Activated B cell treated with CpG ODN at 0.5 μM for 24 hours (primary cell): ENCODE results near the gene CASP10. TPM values are rescaled to one million over a fixed set of nuclear protein-coding genes. Genes with fewer than 3 reads are reported as not detected.

Experiments
- ATAC-seq: fragments of 200-7000 bp; cut with Tn5 transposase; one replicate; pipeline ENCODE4 v1.10.0; 2021; ENCODE audit warnings: low read depth, mild to moderate bottlenecking, moderate library complexity
- CTCF ChIA-PET: fragments of 350-600 bp; sonication (Branson Sonifier 250); formaldehyde crosslinking; loops from one replicate; lab custom pipeline; 2021; ENCODE audit warnings: antibody characterized with exemption; lab: Charles Lee
- POLR2A ChIA-PET: fragments of 350-600 bp; sonication (Branson Sonifier 250); formaldehyde crosslinking; loops from one replicate; lab custom pipeline; 2021; ENCODE audit warnings: antibody characterized with exemption; lab: Charles Lee
- DNase-seq: peaks from one replicate; pipeline ENCODE4 v3.0.0; 2022
- H3K27ac Mint-ChIP-seq: one replicate; pipeline ENCODE4 v1.8.0; 2020; ENCODE audit warnings: mixed read lengths
- H3K27me3 Mint-ChIP-seq: one replicate; pipeline ENCODE4 v1.8.0; 2021; ENCODE audit warnings: mixed read lengths
- H3K36me3 Mint-ChIP-seq: one replicate; pipeline ENCODE4 v1.8.0; 2021; ENCODE audit warnings: low read depth, mixed read lengths
- H3K4me1 Mint-ChIP-seq: one replicate; pipeline ENCODE4 v1.8.0; 2021; ENCODE audit warnings: mixed read lengths
- H3K4me3 Mint-ChIP-seq: one replicate; pipeline ENCODE4 v1.8.0; 2020; ENCODE audit warnings: mild to moderate bottlenecking, mixed read lengths
- H3K9me3 Mint-ChIP-seq: one replicate; pipeline ENCODE4 v1.8.0; 2020; ENCODE audit warnings: mixed read lengths
- intact Hi-C: fragments of 100-400 bp; cut with micrococcal nuclease; formaldehyde crosslinking; loops from one replicate; pipeline ENCODE4 v1.15.1; 2024
- total RNA-seq: library from RNA; stranded (reverse); gene quantifications from 2 replicates; pipeline ENCODE4 v1.2.3, GENCODE V29; 2022
- TF ChIP-seq, protein P1 (sequence below): fragments of 200-600 bp; IDR thresholded peaks from one replicate; pipeline ENCODE4 v1.8.0; 2022; ENCODE audit warnings: antibody characterized with exemption, mild to moderate bottlenecking

The CASP10 gene
- total RNA-seq, 1 donor from 2014 or later: 13.8 TPM

DNA sequence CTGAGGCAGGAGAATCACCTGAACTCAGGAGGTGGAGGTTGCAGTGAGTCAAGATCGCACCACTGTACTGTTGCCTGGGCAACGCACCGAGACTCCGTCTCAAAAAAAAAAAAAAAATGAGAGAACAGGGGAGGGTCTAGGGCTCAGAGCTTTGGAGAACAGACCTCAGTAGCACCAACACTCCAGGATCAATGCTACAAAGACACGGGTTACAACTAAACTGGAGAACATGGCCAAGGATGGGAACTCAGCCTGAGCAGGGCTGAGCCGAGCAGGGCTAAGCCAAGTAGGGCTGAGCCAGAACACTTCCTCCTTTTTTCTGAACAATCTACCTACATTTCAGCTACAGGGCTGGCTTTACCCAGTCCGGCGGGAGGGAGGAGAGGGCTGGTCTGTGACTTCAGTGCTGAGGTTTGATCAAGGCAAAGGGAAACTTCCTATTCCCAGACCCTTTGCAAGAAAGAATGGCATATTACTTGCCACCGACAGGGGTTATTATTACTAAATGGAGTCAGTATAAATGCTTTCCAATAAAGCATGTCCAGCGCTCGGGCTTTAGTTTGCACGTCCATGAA lies 74.5 kb downstream of the CASP10 start:
- Mint-ChIP-seq H3K36me3 (peaks cover 7% of the 10 kb centered on the region), H3K4me3 (peak overlapping the region; percentile 90), H3K4me1 (peaks cover 83% of the 10 kb centered on the region), H3K27me3 (no peaks in the 10 kb centered on the region), H3K9me3 (no peaks in the 10 kb centered on the region), H3K27ac (peak overlapping the region; percentile 98)
- TF ChIP-seq, protein P1, sequence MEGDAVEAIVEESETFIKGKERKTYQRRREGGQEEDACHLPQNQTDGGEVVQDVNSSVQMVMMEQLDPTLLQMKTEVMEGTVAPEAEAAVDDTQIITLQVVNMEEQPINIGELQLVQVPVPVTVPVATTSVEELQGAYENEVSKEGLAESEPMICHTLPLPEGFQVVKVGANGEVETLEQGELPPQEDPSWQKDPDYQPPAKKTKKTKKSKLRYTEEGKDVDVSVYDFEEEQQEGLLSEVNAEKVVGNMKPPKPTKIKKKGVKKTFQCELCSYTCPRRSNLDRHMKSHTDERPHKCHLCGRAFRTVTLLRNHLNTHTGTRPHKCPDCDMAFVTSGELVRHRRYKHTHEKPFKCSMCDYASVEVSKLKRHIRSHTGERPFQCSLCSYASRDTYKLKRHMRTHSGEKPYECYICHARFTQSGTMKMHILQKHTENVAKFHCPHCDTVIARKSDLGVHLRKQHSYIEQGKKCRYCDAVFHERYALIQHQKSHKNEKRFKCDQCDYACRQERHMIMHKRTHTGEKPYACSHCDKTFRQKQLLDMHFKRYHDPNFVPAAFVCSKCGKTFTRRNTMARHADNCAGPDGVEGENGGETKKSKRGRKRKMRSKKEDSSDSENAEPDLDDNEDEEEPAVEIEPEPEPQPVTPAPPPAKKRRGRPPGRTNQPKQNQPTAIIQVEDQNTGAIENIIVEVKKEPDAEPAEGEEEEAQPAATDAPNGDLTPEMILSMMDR: no peak
- POLR2A ChIA-PET: interaction anchor here (0.5 to 5.1 kb wide), 10 partner anchors 9 to 194 kb away, joined by 3 to 57 read pairs (median 5); partner anchors contain the start of genes CFLAR, STRADB and TRAK2
- intact Hi-C loops: loop anchor here (5.0 kb wide), 1 partner anchor 1010 kb away; the partner anchor contains the start of gene NOP58
- DNase-seq (peak; percentile 53), ATAC-seq (peak; percentile 56)
- CTCF ChIA-PET: interaction anchor here (0.6 to 7.9 kb wide), 3 partner anchors 15 to 107 kb away, joined by 3 to 57 read pairs (median 3); no protein-coding TSS in a partner anchor

DNA sequence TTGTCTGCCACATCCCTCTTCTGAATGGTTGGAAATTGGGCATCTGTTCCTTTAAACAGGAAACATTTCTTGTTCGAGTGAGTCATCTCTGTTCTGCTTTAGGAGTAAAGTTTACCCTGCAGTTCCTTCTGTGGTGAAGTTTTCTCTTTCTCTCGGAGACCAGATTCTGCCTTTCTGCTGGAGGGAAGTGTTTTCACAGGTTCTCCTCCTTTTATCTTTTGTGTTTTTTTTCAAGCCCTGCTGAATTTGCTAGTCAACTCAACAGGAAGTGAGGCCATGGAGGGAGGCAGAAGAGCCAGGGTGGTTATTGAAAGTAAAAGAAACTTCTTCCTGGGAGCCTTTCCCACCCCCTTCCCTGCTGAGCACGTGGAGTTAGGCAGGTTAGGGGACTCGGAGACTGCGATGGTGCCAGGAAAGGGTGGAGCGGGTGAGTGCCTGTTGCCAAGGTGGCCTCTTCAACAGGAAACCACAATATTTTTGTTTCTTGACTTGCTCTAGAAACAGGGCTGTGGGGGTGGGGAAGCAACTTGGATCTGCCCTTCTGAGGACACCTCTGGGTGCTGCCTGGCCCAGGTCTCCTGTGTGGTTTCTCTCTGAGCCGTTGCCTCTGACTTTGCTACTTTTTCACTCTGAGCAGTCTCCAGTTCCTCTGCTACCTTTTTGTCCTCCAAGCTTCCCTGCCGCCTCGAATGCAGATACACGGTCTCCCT lies 75.2 kb downstream of the CASP10 start:
- POLR2A ChIA-PET: interaction anchor here (0.5 to 5.1 kb wide), 9 partner anchors 9 to 1408 kb away, joined by 3 to 57 read pairs (median 5); partner anchors contain the start of genes STRADB and TRAK2
- H3K4me3 Mint-ChIP-seq: peak overlapping the region; percentile 90
- H3K9me3 Mint-ChIP-seq: no peaks in the 10 kb centered on the region
- intact Hi-C loops: loop anchor here (1.0 to 5.0 kb wide), 12 partner anchors 8 to 1009 kb away; partner anchors contain the start of genes BZW1, CASP10, CLK1 and HYCC2
- ATAC-seq (peak; percentile 61), DNase-seq (peak; percentile 68)
- peak overlapping the region; percentile 98 for H3K27ac Mint-ChIP-seq
- H3K4me1 Mint-ChIP-seq: peaks cover 83% of the 10 kb centered on the region
- H3K36me3 Mint-ChIP-seq: peaks cover 7% of the 10 kb centered on the region
- H3K27me3 Mint-ChIP-seq: no peaks in the 10 kb centered on the region
- CTCF ChIA-PET: interaction anchor here (0.6 to 7.9 kb wide), 2 partner anchors 25 to 107 kb away, joined by 3 to 57 read pairs; no protein-coding TSS in a partner anchor
- TF ChIP-seq, protein P1: no peak

DNA sequence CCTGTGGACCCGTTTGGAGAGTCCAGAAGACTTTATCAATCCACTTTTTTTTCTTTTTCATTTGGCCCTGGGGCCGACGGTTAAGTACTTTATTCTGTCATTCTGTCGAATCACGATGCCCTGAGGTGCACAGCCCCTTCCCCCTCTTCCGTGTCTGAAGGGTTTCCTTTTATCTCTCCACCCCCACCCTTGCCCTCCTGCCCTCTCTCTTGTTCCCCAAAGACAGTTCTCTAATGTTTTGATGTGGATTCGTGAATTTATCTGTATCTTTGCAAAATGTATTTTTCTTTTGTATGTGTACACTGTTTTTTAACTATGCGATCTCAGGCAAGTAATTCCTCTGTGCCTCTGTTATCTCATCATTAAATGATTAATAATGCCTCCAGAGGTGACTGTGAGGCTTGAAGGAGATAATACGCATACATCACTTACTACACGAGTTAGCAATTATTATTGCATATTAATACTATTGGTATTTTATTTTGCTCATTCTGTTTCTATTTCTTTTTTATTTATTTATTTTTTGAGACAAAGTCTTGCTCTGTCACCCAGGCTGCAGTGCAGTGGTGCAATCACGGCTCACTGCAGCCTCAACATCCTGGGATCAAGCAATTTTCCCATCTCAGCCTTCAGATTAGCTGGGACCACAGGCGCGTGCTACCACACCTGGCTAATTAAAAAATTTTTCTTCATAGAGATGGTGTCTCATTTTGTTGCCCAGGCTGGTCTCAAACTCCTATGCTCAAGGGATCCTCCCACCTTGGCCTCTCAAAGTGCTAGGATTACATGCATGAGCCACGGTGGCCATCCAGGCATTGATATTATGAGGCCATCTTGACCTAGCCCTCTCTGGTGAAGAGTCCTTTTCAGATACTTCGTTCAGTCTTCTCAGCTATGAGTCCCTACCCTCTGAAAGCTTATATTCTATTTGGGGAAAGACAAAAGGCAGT lies 76.0 kb downstream of the CASP10 start:
- H3K36me3 Mint-ChIP-seq: peaks cover 8% of the 10 kb centered on the region
- intact Hi-C loops: loop anchor here (1.0 to 5.0 kb wide), 12 partner anchors 9 to 1008 kb away; partner anchors contain the start of genes BZW1, CASP10, CLK1 and HYCC2
- TF ChIP-seq, protein P1: no peak
- POLR2A ChIA-PET: interaction anchor here (0.5 to 5.1 kb wide), 15 partner anchors 7 to 1979 kb away, joined by 3 to 57 read pairs (median 7); partner anchors contain the start of genes CLK1, STRADB and TRAK2
- H3K9me3 Mint-ChIP-seq: no peaks in the 10 kb centered on the region
- CTCF ChIA-PET: interaction anchor here (1.2 to 7.9 kb wide), 3 partner anchors 11 to 25 kb away, joined by 4 to 57 read pairs (median 30); no protein-coding TSS in a partner anchor
- H3K4me1 Mint-ChIP-seq: peaks cover 85% of the 10 kb centered on the region
- peak overlapping the region; percentile 98 for H3K27ac Mint-ChIP-seq
- H3K27me3 Mint-ChIP-seq: no peaks in the 10 kb centered on the region
- DNase-seq (no peak), ATAC-seq (peak; percentile 12)
- H3K4me3 Mint-ChIP-seq: peak overlapping the region; percentile 90

DNA sequence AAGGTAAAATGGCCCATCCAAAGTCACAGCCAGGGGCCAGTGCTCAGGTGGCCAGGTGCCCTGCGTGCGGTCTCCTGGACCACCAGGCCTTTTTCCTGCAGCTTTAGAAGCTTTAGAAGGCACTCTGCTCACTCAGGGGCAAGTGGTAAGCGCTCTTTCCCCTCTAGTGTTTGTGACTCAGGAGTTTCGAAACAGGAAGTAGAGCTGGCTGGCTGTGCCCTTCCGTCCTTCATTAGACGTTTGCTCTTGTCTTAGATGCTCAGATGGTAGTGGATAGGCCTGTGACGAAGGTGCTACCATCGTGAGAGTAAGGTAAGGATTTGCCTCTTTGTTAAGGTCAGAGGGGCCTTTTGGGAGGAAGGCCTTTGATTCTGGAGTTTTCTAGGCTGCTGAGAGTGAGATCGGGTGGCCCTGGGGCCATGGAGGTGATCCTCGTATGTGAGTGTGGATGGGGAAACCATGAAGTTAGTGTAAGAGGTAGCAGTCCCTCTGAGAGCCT lies 77.4 kb downstream of the CASP10 start, which contains the start of gene CASP8:
CASP8 (plus strand) TSS at position 235 of the 499 bp plus-strand sequence. CDS start 5,951 bp downstream, outside the sequence.
- CTCF ChIA-PET: interaction anchor here (1.1 to 7.9 kb wide), 4 partner anchors 18 to 103 kb away, joined by 5 to 57 read pairs (median 18); no protein-coding TSS in a partner anchor
- peak; percentile 50 for DNase-seq
- no peaks in the 10 kb centered on the region for H3K27me3 Mint-ChIP-seq
- H3K9me3 Mint-ChIP-seq: no peaks in the 10 kb centered on the region
- H3K27ac Mint-ChIP-seq: peak within 1 kb of the TSS; percentile 99
- TF ChIP-seq, protein P1: no peak
- intact Hi-C loops: loop anchor here (1.0 to 2.0 kb wide), 2 partner anchors 14 to 27 kb away; no protein-coding TSS in a partner anchor
- peaks cover 12% of the 10 kb centered on the region for H3K36me3 Mint-ChIP-seq
- ATAC-seq: peak; percentile 59
- H3K4me1 Mint-ChIP-seq: peaks cover 86% of the 10 kb centered on the region
- POLR2A ChIA-PET: interaction anchor here (1.1 to 5.1 kb wide), 15 partner anchors 12 to 396 kb away, joined by 3 to 57 read pairs (median 6); partner anchors contain the start of genes CASP10, CLK1, NIF3L1 and STRADB
- H3K4me3 Mint-ChIP-seq: peak within 1 kb of the TSS; percentile 96
